ENCODE data around the gene SPAG9.
A peak's percentile ranks its signal among the peaks of the same experiment; 100 is the strongest.
"Not testable (repeated sequence)": the region's sequence is repeated elsewhere in the genome, so short reads cannot be mapped to it uniquely, and the experiment has no call there.

The SPAG9 gene

DNA sequence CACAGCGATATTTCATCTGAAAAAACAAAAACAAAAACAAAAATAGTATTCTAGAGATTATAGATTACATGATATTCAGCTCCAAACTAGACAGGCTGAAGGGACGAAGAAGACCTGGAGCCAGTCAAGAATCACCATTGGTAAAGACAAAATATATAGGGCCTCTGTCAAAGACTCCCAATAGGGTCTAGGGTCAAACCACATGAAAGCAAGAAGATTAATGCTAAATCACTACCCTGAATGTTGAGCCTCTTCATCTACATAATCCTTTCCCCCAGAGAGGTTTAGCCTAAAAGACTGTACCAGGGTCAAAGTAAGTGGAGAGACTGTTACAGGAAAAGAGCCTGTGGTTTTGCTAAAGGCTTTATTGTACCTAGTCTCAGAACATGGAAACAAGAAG is 21.9 kb upstream of the SPAG9 start:
- no peak for DNase-seq

DNA sequence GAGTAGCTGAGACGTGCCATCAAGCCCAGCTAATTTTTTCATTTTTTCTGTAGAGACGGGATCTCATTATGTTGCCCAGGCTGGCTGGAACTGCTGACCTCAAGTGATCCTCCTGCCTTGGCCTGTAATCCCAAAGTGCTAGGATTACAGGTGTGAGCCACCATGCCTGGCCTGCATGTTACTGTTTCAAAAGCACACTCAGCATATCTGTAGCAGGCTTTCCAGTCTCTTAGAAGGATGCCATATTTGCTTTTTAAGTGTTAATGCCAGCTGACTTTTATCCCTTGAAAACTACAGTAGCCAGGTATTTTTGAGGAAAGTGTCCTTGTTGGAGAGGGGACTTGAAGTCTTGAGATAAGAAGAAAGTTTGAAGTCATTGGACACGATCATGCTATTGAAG is 15.3 kb upstream of the SPAG9 start:
- DNase-seq = no peak

DNA sequence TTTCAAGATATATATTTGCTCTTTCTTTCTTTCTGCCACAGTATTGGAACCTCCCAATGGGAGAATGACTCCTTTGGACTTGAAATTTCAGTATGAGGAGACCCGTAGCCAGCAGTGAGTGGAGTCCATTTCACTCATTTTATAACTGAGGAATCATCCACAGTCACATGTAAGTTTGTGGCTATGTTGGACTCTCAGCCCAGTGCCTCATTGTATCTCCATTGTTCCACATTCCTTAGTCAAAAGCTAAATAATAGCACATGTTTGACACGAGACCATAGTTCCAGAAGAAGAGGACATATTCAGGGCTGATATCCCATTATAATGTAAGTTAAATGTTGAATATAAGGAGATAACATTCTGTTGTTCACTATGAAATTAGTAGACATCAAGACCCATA is 12.7 kb upstream of the SPAG9 start:
- DNase-seq = peak; percentile 22

DNA sequence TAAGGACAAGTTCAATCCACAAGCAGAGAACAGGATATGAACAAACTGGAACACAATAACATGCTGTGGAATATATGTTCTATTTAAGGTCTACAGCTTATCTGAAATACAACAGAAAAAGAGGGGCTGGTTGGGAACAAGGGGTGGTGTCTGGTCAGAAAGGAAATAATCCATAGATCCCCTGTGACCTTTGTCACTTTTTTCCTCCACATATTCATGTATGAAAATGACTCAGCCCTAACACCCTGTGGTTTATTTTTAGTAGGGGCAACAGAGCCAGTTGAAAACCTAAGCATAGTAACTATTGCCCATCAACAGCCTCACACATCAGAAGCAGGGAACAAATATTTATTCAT is 12.3 kb upstream of the SPAG9 start:
- peak; percentile 44 for DNase-seq

DNA sequence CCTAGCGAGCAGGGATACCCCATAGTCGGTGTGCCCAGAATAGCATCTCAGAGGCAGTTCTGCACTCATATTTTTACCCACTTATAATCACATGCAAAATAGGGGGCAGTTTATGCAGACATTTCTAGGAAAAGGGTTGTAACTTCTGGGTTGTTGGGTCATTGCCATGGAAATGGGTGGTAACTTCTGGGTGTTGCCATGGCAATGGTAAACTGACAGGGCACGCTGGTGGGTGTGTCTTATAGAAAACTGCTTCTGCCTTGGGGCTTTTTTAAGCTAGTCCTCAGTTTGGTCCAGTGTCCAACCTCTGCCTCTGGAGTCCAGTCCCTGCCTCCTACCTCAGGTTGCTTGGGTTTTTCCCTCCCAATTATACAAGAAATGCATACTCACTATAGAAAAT is 7.4 kb upstream of the SPAG9 start:
- no peak for DNase-seq

DNA sequence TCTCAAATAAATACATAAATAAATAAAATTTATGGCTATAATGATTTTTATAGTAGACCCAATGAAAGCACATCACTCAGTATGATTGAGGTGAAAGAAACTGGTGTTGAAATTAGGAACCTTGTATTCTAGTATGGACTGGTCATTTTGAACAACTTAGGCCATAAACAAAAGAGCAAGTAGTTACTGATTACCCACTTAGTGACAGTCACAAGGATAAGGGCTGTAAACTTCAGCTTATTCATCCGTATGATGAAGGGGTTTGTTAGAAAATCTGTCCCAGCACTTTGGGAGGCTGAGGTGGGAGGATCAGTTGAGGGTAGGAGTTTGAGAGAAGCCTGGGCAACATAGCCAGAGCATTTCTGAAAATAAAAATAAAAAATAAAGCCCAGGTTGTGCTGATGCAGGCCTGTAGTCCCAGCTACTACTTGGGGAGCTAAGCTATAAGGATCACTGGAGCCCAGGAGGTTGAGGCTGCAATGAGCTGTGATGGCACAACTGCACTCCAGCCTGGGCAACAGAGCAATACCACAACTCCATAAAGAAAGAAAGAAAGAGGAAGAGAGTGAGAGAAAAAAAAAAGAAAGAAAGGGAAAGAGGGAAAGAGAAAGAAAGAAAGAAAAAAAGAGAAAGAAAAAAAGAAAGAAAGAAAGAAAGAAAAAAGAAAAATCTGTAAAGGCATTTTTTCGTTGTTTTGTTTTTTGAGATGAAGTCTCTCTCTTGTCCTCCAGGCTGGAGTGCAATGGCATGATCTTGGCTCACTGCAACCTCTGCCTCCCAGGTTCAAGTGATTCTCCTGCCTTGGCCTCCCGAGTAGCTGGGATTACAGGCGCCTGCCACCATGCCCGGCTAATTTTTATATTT is 4.2 kb upstream of the SPAG9 start:
- DNase-seq = no peak

DNA sequence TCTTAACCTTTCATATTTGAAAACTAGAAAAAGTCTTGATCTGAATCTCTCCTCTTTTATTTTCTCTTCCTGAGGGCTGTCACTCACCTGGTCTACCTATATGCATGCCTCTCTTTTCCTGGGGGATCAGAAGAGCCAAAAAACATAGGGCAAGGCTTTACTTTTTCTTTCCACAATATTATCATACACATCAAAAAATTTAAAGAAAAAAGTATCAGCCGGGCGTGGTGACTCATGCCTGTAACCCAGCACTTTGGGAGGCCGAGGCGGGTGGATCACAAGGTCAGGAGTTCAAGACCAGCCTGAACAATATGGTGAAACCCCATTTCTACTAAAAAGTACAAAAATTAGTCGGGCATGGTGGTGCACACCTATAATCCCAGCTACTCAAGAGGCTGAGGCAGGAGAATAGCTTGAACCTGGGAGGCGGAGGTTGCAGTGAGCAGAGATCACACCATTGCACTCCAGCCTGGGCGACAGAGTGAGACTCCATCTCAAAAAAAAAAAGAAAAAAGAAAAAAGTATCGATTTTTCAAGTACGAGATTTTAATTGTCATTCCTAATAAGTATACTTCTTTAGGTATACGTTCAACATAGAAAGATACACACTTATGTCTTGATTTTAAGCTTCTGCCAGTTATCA is 1.9 kb upstream of the SPAG9 start:
- not testable (repeated sequence) for DNase-seq

DNA sequence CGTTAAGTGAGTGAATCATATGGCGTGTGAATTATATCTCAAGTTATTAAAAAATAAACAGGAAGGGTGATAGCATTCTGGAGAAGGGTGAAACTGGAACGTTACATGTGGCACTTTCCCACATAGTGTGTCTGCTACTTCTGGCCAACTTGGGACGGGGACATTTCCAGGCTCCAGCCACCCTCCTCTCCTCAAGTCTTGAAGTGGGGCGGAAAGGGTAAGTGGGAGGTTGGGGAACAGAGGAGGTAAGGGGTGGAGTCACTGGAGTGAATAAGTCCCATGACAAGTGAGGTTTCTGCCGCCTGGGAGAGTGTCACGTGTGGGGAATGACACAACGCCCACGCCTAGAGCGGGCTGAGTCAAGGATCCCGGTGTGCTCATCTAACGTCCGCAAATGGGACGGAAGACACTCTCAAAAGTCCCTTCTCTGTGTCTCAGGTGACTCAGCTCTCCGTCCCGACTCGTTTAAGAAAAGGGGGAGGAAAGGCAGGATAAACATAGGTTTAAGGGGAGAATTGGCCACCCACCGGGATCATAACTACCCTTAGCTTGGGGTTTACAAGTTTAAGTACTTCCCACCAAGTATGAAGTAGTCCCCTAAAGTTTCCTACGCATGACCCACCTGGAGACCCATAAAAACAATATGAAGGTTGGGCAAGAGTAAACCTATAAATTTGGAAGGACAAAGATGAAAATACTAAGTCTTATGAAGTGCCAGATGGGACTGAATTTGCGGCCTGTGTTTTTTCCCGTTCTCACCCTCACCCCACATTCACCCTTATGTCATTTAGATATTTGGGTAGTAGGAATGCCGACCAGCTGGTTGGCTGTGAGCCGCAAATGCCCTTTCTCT is 1.2 kb upstream of the SPAG9 start:
- peak; percentile 97 for DNase-seq

DNA sequence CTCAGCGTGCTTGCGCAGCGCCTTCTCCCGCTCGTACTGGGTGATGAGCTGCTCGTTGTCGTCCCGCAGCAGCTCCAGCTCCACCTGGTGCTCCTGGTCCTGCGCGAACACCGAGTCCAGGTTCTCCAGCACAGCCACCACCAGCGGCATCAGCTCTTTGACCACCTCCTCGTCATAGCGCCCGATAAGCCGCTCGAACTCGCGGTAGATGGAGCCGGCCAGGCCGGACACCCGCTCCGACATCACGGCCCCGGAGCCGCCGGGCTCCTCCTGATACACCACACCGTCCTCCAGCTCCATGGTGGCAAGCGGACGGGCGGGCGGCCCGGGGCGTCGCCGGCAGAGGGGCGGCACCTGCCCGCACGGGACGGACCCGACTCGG is 320 bp downstream of the SPAG9 start:
- DNase-seq = no peak

DNA sequence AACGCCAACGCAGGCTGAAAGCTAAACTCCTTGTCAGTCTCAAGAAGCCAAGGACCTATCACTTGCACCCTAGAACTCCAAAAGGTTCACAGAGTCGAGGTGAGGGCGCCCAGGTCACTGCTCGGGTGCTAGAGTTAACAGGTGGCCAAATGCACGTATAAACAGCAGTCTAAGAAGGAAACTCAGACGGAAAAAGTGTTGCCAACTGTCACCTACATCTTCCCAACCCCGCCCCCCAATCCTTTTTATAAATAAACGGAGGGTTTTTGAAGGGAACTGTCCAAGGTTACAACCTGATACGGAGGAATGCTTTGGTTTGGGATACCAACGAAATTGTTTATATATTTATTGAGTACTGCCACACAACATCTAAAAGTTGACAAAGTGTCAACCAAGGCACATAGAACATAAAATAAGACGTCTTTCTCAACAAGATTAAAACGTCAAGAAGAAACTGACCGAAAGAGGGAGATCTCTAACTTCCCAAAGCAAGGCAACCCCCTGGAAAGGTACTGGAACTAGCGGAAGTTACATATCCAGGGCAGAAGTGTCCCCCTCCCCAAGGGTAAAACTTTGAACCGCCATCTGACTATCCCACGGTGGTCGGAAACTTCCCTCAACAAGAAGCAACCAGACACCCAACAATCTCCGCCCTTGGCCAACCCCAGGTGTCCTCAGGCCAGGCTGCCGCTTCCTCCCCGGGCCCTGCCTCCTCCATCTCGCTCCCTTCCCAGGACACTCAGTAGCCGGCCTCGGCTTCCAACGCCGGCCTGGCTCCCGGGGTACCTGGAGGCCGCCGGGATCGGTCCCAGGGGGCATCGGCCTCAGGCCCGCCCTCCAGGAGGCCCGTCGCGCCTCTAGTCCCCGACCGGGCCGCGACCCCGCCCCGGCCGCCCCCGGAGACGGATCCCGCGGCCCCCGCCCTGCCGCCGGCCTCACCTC is 982 bp downstream of the SPAG9 start:
- peak; percentile 60 for DNase-seq

DNA sequence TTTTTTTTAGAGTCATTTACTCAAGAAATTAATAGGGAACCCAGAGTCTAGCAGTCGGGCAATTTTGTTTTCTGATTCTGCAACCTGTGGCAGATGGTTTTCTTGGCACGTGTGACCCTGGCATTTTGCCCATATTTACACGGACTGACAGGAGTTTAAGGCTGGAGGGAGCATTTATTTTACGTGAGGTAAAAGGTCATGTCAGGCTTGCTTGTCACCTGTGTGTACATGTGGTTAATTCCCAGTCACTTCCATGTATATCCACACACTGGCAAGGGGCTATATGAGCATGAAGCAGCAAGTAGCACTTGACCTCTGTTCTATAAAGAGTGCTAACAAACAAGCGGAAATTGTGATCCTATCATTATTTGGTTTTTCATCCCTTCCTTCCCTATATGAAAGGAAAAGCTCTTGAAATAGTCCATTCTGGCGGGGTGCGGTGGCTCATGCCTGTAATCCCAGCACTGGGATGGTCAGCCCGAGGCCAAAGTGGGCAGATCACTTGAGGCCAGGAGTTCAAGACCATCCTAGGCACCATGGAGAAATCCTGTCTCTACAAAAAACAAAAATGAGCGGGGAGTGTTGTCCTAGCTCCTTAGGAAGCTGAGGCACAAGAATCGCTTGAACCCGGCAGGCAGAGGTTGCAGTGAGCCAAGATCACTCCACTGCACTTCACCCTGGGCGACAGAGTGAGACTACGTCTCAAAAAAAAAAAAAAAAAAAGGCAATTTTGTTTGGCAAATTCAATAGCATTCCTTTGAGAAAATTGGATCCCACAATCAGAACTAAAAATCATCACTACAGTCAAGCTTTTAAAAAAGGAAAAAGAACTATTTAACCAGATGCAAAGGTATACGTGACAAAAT is 2.1 kb downstream of the SPAG9 start:
- no peak for DNase-seq

DNA sequence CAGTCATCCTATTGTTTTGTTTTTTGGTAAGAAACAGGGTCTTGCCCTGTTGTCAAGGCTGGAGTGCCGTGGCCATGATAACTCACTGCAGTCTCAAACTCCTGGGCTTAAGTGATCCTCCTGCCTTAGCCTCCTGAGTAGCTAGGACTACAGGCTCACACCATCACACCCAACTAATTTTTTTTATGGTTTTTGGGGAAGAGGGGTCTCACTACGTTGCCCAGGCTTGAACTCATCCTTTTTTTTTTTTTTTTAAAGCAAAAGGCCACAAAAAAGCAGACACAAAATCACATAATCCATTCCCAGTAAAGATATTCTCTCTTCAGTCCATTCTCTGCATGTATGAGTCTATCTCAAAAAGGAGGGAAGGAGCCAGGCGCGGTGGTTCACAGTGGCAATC is 5.5 kb downstream of the SPAG9 start:
- DNase-seq = no peak

DNA sequence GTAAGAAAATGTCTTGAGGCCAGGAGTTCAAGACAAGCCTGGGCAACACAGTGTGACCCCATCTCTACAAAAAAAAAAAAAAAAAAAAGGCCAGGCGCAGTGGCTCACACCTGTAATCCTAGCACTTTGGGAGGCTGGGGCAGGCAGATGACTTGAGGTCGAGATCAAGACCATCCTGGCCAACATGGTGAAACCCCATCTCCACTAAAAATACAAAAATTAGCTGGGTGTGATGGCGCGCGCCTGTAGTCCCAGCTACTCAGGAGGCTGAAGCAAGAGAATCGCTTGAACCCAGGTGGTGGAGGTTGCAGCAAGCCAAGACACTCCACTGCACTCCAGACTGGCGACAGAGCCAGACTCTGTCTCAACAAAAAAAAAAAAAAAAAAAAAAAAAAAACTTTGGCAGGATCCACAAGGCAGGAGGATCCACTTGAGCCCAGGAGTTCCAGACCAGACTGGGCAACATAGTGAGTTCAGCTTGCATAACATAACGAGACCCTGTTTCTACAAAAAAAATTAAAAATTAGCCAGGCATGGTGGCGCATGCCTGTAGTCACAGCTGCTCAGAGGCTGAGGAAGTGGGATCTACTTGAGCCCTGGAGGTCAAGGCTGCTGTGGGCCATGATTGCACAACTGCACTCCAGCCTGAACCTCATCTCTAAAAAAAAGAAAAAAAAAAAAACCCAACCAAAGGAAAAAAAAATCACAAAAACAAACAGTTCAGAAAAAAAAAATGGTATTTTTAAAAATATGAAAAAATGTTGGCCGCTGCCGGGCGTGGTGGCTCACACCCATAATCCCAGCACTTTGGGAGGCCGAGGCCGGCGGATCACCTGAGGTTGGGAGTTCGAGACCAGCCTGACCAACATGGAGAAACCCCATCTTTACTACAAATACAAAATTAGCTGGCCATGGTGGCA is 8.1 kb downstream of the SPAG9 start:
- not testable (repeated sequence) for DNase-seq

DNA sequence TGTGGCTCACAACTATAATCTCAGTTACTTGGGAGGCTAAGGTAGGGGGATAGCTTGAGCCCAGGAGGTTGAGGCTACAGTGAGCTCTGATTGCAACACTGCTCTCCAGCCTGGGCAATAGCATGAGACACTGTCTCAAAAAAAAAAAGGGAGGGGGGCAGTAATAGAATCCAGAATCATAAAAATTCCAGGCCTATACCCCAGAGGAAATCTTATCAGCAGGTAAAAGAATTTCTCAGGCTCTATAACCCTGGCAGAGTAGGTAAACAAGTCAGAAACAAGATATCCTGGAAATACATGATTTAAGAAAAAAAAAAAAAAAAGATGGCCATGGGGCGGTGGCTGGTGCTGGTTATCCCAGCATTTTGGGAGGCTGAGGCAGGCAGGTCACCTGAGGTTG is 12.9 kb downstream of the SPAG9 start:
- no peak for DNase-seq

DNA sequence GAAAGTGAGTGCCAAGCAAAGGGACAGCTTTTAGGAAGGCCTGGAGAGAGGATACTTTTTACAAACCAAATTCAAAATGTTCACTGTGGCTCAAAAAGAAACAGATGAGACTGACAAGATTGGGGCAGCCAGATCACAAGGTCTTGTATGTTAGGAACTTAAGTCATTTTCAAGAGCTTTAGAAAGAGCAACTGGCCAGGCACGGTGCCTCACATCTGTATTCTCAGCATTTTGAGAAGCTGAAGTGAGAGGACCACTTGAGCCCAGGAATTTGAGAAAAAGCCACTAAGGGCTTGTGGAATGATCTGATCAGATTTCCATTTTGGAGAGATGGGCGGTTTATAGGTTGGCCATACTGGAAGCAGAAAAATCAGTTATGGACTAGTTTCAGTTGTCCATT is 17.2 kb downstream of the SPAG9 start:
- no peak for DNase-seq

DNA sequence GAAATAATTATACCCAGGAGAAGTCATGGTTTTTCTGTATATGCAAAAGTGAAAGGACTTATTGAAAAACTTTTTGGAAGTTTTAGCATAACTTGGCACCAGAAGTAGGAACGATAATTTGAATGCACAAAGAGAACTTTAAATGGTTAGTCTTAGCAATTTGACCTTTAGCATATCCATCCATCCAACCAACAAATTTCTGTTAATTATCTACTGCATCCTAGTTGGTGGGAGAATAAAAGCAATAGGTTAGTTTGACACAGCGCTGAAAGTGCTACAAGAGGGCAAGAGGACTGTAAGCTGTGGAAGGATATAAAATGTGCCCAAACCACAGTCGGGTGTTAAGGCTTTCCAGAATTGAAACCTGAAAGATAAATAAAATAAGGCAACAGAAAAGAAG is 17.6 kb downstream of the SPAG9 start:
- DNase-seq = no peak

DNA sequence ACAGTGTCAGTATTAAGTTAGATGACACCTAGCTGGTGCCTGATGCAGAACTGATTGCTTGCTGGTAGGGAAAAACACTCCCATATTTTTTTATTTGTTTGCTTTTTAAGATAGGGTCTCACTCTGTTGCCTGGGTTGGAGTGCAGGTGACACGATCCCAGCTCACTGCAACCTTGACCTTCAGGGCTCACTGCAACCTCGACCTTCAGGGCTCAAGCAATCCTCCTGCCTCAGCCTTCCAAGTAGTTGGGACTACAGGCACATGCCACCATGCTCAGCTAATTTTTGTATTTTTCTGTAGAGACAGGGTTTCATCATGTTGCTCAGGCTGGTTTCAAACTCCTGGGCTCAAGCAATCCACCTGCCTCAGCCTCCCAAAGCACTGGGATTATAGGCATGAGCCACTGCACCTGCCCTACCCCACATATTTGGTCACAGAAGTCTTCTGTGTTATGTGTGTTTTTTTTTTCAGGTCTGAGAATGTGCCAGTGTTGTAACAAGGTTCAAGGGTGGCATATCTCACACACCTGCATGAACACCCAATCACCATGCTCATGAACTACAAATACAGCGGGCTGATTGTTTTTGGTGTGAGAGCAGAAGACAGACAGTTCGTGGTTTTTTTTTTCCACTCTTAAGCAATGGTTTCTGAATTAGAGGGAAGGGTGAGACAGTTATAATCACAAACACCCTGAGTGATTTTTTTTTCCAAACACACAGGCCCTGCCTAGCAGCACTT is 22.8 kb downstream of the SPAG9 start:
- no peak for DNase-seq

DNA sequence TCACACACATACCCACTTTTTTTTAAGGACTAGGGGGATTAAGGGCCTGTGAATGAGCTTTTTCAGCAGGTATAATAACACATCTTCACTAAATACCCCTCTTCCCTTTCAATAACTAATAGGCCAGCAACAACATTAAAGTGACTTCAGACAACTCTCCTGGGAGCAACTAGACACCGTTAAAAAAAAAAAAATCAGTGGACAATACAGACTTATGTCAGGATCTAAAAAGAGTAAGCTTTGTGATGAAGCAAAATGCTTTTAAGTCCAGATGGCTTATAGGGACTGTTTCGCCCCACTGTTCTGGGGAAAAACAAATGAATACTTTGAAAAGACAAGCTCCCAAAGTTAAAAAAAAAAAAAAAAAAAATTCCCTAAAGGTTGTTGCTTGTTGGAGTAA is 29.0 kb downstream of the SPAG9 start:
- peak; percentile 8 for DNase-seq

DNA sequence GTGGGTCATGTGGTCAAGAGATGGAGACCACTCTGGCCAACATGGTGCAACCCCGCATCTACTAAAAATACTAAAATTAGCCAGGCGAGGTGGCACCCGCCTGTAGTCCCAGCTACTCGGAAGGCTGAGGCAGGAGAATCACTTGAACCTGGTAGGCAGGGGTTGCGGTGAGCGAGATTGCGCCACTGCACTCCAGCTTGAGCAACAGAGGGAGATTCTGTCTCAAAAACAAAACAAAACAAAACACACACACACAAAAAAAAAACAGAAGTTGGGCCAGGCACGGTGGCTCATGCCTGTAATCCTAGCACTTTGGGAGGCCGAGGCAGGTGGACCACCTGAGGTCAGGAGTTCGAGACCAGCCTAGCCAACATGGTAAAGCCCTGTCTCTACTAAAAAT is 31.8 kb downstream of the SPAG9 start:
- not testable (repeated sequence) for DNase-seq
